ENCODE data around the gene EHD1. TPM values are rescaled to one million over a fixed set of nuclear protein-coding genes. Genes with fewer than 3 reads are reported as not detected.

Gene EHD1
- total and polyA plus RNA-seq, 2 of the 8 experiments (the other 6 are each of a cell fraction or from before 2014, with no cell fraction given), result 31.5 to 42.9 TPM

- no peak overlapping the region for H2BK20ac ChIP-seq (ENCODE audit: low read length)
- H2BK15ac ChIP-seq (ENCODE audit: low read length), result no peak overlapping the region
- H3K4me2 ChIP-seq (ENCODE audit: insufficient read depth in 1 of 2, low read depth in 2 of 2, low read length in 2 of 2), result no peak overlapping the region
- peaks cover 5% of the 10 kb centered on the region for H3K23me2 ChIP-seq (ENCODE audit: low read depth, low read length)
- H3K27ac ChIP-seq (ENCODE audit: low read depth, low read length), result no peak overlapping the region
- H3K9me3 ChIP-seq (ENCODE audit: insufficient read depth in 2 of 2, low read depth in 1 of 2, low read length in 1 of 2), result no peaks in the 10 kb centered on the region
- no peak overlapping the region for H3K4me3 ChIP-seq (ENCODE audit: extremely low read depth in 1 of 4, insufficient read depth in 2 of 4, low read depth in 3 of 4, low read length in 4 of 4)
- no peak overlapping the region for H2AK5ac ChIP-seq (ENCODE audit: low read depth, low read length)
- no peak overlapping the region for H4K5ac ChIP-seq (ENCODE audit: insufficient read length, low read depth, low read length)
- H3K79me1 ChIP-seq (ENCODE audit: low read depth, low read length), result no peaks in the 10 kb centered on the region
- no peaks in the 10 kb centered on the region; a peak in 1 of 7 replicates for H3K27me3 ChIP-seq (replicated peaks in 1 of 4; ENCODE audit: control insufficient read depth in 3 of 4, extremely low read depth in 1 of 4, insufficient read depth in 3 of 4, low read length in 3 of 4)
- no peak overlapping the region for H2BK12ac ChIP-seq (ENCODE audit: low read depth, low read length)
- no peak for FAIRE-seq
- H2BK120ac ChIP-seq (replicated peaks; ENCODE audit: low read depth, low read length), result no peak overlapping the region
- no peak overlapping the region for H3K56ac ChIP-seq (replicated peaks; ENCODE audit: insufficient read length, low read depth, low read length)
- ChIA-PET POLR2A (ENCODE audit: partially characterized antibody) (interaction anchor here (0.8 to 24.6 kb wide), 2 partner anchors 26 to 149 kb away, joined by 4 to 408 read pairs; no protein-coding TSS in a partner anchor), CTCF (ENCODE audit: partially characterized antibody) (interaction anchor here (1.5 to 32.2 kb wide), 4 partner anchors 8 to 35 kb away, joined by 4 to 1058 read pairs (median 62); partner anchors contain the start of gene CDC42BPG)
- H4K91ac ChIP-seq (replicated peaks; ENCODE audit: insufficient read length, low read length), result no peak overlapping the region
- no peak overlapping the region for H3K14ac ChIP-seq (ENCODE audit: insufficient read length)
- TF ChIP-seq, protein P1, sequence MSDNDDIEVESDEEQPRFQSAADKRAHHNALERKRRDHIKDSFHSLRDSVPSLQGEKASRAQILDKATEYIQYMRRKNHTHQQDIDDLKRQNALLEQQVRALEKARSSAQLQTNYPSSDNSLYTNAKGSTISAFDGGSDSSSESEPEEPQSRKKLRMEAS (IDR thresholded peaks at IDR 0.05), result no peak
- TF ChIP-seq CREB1 (IDR thresholded peaks at IDR 0.05), result no peak
- no peak for TF ChIP-seq EP300 (IDR thresholded peaks at IDR 0.05; ENCODE audit: borderline replicate concordance in 1 of 2, low read depth in 2 of 2, low read length in 2 of 2)
- H2BK5ac ChIP-seq (ENCODE audit: low read depth, low read length), result no peak overlapping the region
- H3K4ac ChIP-seq (replicated peaks; ENCODE audit: insufficient read length, low read depth, low read length), result no peak overlapping the region
- no peak overlapping the region for H2AFZ ChIP-seq (ENCODE audit: low read length)
- H3K9ac ChIP-seq (replicated peaks in 1 of 4; ENCODE audit: extremely low read depth in 1 of 4, low read depth in 3 of 4, low read length in 3 of 4), result no peak overlapping the region
- peaks cover 0 to 16% (median 9%) of the 10 kb centered on the region in 4 experiments; a peak in 6 of 7 replicates for H3K4me1 ChIP-seq (replicated peaks in 1 of 4; ENCODE audit: control insufficient read depth in 3 of 4, insufficient read depth in 4 of 4, low read length in 3 of 4)
- DNase-seq (ENCODE audit: low read depth in 1 of 2, low spot score in 2 of 2), result no peak
- 71% methylated on average over 8 of the region's 8 CpGs; no CpG with 5 or more reads in 1 of the 2 experiments for WGBS, 2 experiments (ENCODE audit: extremely low coverage in 1 of 2, insufficient coverage in 1 of 2, insufficient read length in 1 of 2, insufficient replicate concordance in 2 of 2, low coverage in 1 of 2, low lambda C conversion rate in 2 of 2, missing lambda C conversion rate in 1 of 2)
- no peaks in the 10 kb centered on the region for H3K79me2 ChIP-seq (ENCODE audit: control insufficient read depth in 1 of 2, insufficient read depth in 2 of 2, low read length in 2 of 2)
- H3K18ac ChIP-seq (ENCODE audit: extremely low read depth, low read length), result no peak overlapping the region
- H4K20me1 ChIP-seq (replicated peaks in 1 of 2; ENCODE audit: control insufficient read depth in 1 of 2, insufficient read depth in 2 of 2, low read length in 2 of 2), result no peaks in the 10 kb centered on the region
- H3K23ac ChIP-seq (ENCODE audit: insufficient read length), result no peak overlapping the region
- no peaks in the 10 kb centered on the region for H3K36me3 ChIP-seq (ENCODE audit: control insufficient read depth in 2 of 4, insufficient read depth in 4 of 4, low read length in 3 of 4)
- H4K8ac ChIP-seq (ENCODE audit: extremely low read depth, insufficient read depth, low read length), result peak overlapping the region; percentile 57; the same call in 1 of the 2 replicates
Measured at GRCh38 chr11:64884019-64884418, 5.6 kb upstream of the EHD1 start.
